HPDE6-E6E7 (cell line): ENCODE results near the gene NOS1.
"Not testable (repeated sequence)": the region's sequence is repeated elsewhere in the genome, so short reads cannot be mapped to it uniquely, and the experiment has no call there.

ENCODE experiments used
- DNase-seq: peaks from one replicate; pipeline ENCODE4 v3.0.0; 2011; ENCODE audit warnings: missing footprints; ENCODE audit errors: extremely low spot score

Gene NOS1

DNA sequence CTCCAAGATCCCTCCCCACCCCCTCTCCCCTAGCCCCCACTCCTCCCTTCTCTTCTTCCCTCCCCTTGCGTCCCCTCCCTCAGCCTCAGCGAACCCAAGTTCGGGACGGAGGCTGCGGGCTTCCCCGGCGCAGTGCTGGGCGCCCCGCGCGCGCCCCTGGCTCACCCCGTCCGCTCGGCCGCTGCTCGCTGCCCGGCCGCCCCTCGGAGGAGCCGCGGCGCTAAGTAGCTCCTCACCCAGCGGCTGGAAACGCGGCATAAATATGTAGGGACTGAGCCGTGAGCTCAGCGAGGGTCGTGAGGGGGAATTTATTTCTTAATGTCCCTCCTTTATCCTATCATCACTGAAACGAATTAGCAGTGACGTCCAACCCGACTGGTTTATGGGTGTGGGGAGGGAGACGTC lies at the start of gene NOS1:
Gene NOS1, minus strand, starts transcription at position 280 of the 405 bp plus-strand sequence. CDS start 30,557 bp downstream, outside the sequence.
- no peak for DNase-seq

DNA sequence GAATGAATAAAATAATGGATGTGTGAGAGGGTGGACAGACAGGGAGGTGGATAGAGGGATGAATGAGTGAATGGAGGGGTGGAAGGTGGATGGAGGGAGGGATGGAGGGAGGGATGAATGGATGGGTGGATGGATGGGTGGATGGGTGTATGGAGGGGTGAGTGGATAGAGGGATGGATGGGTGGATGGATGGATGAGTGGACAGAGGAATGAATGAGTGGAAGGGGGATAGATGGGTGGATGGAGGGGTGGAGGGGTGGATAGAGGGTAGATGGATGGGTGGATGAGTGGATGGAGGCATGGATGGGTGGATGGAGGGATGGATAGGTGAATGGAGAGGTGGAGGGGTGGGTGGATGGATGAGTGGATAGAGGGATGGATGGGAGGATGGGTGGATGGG lies 47.9 kb upstream of the NOS1 start:
- no peak for DNase-seq

DNA sequence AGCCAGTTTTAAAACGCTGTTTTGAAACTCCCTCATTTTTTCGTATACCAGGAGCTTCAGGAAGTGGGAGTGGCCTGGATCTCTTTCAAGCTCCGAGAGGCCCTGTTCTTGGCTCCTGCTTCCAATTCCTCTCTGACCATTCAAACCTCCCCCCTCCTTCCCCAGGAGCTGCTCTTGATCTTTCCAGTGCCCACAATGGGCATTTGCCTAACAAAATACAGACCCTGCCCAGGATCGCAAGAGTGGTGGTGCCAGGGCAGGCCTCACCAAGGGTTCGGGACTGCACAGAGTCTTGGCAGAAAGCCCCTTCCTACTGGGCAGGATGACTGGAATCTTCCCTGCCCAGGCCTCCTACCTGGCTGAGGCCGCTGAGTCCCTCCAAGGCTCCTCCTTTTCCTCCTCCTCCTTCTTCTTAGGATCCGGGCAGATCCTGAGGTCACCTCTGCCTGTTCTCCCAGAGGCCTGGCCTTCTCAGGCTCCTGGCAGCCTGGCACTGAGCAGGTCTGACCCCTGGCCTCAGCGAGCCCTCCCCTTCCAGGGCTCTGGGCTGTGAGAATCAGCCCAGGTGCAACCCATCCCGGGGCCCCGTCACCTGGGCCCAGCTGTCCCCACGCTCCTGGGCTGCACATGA lies 46.9 kb upstream of the NOS1 start:
- no peak for DNase-seq

DNA sequence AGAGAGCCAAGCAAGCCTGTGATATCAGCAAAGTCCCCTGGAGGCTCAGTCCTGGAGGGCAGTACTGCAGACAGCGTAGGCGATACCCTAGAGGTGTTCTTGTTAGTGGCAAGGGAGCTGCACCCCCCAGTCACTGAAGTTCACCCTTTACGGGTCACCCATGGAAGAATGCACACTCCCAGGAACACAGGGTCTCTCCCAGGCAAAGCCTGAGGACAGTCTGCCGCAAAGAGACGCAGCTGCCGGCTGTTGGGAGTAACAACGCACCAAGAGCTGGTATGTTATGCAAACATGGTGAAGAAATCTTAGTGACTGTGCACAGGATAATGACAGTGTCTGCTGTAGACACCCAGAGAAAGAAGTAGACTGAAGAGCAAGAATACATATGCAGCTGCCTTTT lies 43.5 kb upstream of the NOS1 start:
- no peak for DNase-seq

DNA sequence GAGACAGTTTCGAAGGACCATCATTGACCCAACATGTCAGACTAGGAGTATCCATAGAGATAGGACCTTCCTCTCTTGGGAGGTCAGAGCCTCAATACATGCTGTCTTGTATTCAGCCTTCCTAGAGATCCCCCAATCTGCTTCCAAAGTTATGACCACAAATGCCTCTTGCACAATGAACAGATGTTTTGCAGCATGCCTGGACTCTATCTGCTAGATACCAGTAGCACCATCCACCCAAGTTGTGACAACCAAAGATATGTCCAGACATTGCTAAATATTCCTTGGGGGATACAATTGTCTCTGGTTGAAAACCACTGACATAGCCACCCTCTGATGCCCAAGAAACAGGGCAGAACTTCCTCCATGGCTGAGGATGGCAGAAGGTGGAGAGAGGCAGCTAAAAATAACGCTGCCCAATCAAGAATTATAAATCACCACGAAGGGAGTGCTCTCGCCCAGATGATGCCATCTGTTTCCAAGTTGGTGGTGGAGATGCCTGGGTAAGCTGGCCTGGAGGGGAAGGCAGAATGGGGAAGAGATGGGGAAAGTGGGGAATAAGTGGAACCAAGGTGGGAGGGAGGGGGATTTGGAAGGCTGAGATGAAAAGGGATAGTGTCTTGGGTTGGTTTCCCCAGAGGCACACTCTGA lies 42.9 kb upstream of the NOS1 start:
- DNase-seq: no peak

DNA sequence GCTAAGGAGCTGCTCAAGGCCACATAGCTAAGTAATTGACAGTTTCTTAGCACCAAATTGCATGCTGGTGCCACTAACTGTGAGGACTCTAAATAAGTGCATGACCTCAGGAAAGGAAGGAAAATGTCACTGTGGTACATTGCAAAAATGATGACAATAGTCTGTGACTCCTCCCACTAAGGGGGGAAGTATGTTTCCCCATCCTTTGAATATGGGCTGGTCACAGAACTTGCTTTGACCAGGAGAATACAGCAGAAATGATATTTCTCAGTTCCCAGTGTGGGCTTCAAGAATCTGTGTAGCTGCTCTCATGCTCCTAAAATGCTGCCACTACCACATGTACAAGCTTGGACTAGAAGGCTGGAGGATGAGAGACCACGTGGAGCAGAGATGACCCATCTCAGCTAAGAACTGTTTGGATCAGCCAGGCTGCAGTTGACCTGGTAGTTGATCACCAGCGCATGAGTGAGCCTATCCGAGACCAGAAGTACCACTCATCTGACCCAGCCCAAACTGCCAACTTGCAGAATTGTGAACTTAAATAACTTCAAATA lies 42.2 kb upstream of the NOS1 start:
- no peak for DNase-seq

DNA sequence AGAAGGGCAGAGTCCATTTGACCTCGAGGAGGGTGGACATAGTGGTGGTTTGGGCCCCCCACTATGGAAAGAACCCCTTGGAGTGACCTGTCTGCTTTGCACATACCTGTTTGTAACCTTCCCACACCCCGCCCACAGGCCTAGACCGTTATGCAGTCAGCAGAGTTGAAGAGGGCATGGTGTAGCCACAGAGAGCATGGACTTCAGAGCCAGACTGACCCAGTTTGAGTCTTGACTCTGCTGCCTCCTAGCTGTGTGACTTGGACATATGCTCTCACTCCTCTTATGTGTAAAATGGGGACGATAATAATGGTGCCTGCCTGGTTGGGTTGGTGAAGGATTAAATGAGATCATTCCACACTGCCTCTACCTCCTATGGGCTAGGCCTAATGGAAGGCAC lies 40.9 kb upstream of the NOS1 start:
- DNase-seq: no peak

DNA sequence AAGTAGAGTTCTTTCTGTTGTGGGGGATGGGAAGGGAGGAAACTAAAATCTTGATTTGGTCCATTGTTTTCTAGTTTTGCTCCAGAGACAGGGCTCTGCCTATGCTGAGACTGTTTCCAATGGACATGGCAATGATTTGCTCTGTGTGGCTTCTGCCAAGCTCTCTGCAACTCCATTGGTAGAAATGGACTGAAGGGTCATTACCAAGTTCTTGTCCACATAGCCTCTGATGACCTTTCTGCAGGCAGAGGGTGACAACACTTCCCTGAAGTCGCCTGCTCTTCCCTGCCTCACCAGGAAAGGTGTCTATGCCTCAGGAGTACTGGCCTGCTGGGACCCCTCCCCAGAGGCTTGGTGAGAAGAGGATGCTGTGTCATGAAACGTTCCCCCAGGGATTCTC lies 39.5 kb upstream of the NOS1 start:
- no peak for DNase-seq

DNA sequence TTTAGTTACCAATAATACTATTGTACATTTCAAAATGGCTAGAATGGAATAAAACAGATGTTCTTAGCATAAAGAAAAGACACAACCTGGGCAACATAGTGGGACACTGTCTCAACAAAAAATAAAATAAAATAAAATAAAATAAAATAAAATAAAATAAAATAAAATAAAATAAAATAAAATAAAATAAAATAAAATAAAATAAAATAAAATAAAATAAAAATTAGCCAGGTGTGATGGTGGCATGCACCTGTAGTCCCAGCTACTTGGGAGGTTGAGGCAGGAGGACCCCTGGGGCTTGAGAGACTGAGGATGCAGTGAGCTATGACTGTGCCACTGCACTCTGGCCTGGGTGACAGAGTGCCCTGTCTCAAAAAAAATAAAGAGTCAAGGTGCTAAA lies 37.1 kb upstream of the NOS1 start:
- not testable (repeated sequence) for DNase-seq

DNA sequence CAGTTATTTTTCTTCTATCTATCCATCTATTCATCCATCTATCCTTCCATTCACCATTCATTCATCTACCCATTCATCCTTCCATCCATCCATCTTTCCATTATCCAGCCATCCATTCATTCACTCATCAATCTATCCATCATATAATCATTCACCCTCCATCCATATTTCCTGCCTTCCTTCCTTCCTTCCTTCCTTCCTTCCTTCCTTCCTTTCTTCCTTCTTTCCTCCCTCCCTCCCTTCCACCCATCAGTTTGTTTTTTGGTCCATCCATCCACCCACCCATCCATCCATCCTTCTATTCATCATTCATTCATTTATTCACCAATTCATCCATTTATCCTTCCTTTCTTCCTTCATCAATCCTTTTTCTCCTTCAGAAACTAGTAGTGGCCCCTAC lies 34.3 kb upstream of the NOS1 start:
- no peak for DNase-seq

DNA sequence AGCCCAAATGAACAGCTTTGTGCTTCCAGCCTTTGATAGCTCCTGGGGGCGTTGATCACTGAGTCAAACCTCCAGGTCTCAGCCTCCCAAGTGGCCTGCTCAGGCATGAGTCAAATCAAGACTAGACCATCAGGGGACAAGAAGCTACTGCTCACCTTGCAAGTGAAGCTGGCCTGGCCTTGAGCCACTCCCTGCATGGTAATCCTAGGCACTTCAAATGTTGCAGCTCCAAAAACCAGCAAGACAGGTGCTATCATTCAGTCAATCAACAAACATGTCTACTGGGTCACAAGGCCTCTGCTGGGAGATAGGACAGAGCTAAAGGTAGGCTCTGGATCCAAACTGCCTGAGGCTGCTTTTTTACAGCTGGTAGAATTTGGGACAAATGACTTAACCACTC lies 33.1 kb upstream of the NOS1 start:
- no peak for DNase-seq

DNA sequence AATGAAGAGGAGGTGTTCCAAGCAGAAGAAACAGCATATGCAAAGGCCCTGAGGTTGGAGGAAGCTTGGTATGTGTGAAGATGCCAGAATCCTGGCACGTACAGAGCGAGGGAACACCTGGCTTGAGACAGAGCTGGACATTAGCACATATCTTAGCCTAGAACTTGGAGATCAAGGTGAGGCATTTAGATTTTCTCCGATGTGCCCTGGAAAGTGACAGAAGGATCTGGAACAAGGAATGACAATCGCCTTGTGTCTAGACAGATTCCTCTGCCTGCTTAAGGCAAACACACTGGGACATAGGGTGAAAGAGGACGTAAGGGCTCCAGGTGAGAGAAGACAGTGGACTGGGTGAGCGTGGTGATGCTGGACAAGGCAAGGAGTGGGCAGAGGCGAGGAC lies 32.2 kb upstream of the NOS1 start:
- DNase-seq: no peak

DNA sequence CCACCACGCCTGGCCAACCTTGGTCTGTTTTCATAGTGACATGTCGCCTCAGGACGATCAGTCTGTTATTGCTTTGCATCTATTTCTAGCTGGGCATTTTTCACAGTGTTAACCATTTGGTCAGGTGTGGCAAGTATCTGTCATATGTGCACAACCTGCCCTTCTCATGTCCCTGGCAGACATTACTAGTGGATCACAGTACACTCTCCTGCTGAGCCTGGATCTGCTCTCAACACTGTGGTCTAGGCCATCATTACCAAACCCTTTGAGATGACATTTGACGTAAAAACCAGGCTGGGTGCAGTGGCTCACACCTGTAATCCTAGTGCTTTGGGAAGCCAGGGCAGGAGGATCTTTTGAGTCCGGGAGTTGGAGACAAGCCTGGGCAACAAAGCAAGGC lies 29.4 kb upstream of the NOS1 start:
- no peak for DNase-seq

DNA sequence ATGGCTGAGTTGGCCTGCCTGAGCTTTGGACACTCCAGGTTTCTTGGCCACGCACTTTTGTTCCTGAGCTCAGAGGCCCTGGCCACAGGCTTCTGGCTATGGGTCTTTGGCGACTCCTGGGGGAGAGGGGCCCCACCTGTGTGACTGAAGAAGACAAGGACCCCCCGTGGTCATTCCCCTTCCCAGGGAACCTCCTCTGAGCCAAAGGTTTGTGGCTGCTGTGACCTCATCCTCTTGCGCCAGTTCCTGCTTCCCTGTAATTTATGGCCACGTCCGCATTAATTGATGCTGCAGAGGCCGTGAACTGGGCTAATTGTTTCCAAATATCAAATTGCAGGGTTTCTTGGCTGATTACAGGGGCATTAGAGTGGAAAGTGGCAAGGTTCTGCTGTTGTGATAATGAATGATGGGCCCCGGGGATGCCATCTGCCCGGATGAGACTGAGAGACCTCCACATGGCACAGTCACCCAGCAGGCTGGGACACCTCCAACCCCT lies 27.6 kb upstream of the NOS1 start:
- no peak for DNase-seq

DNA sequence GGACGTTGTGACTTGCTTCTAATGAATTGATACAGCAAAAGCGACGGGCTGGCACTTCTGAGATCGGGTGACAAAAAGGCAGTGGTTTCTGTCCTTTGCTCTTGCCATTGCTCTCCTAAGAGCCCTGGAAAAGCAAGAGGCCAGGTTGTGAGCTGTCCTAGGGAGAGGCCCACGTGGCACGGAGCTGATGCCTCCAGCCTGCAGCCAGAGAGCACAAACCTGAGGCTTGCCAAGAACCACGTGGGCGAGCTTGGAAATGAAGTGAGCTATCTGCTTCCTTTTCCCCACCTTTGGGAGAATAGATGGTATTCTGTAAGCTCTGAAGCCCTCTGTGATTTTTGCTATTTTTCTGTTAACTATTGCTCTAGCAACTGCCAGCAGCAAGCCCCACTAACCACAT lies 26.4 kb upstream of the NOS1 start:
- DNase-seq: no peak

DNA sequence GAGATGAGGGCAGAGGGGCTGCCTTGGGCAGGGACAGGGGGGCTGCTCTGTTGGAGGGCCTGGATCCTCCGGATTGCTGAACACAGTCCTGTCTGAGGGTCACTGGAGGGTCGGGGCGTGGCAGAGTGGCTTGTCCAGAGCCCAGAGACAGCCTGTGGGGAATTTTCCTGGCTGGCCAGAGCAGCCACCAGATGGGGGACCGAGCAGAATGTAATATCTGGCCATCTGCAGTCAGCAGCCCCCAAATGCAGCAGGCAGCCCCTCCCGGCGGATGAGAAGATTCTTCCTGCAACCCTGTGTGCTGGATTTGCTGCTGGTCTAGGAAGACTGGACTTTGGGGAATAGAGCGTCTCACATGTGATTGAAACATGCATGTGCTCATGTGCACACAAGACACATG lies 23.3 kb upstream of the NOS1 start:
- DNase-seq: no peak

DNA sequence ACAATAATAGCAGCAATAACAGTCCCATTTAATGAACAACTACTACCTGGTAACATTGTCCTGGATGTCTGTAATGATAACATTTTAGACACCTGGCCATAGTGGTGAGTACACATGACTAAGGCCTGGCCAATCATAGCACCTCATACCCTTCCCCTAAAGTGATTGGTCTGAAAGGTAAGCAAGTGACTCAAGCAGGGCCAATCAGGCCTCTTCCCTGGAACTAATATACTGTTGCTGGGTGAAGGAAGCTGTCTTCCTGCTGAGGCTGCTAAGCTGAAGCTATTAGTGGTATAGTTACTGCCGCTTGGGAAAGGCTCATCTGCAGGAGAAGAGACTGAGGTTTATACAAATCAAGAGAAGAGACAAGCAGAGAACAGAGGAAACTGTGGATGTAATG lies 18.7 kb upstream of the NOS1 start:
- no peak for DNase-seq

DNA sequence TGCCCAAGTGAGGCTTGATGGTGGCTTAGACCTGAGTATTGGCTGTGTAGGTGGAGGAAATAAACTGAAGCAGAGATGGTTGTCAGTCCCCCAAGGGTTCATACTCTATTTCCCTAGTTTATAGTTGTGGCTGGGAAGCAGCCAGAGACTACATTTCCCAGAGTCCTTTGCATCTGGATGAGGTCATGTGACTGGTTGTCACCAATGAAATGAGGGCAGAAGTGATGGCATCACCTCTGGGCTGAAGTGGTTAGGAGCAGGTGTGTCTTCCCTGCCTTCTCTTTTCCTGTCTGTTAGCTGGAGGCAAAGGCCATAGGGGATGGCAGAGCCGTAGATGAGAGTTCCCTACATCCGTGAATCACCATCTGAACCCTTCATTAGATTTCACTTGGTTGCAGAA lies 16.3 kb upstream of the NOS1 start:
- no peak for DNase-seq

DNA sequence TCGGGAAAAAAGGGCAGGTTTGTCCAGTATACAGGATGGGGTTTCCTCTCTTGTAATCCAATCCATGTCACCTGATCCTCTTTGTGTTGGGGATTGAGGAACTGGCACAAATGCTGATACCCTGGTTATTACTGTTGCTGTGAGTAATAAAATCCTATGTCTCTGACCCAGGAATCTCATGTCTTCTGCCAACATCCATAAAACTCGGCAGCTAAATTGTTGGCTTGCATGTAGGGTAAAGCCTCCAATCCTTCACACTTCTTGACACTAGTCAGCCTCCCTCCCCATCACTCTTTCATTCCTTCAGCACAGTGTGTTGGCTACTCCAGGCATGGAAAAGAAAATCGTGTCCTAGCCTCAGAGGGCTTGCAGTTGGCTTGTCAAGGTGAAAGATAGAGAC lies 9.2 kb upstream of the NOS1 start:
- DNase-seq: no peak

DNA sequence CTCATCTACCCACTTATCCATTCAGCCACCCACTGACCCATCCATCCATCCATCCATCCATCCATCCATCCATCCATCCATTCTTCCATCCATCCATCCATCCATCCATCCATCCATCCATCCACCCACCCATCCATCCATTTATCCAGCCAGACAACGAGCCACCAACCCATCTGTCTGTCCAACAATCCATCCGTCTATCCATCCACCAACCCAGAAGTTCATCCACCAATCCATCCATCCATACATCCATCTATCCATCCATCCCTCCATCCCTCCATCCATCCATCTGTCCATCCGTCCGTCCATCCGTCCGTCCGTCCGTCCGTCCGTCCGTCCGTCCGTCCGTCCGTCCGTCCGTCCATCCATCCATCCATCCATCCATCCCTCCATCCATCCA lies 8.6 kb upstream of the NOS1 start:
- DNase-seq: not testable (repeated sequence)

DNA sequence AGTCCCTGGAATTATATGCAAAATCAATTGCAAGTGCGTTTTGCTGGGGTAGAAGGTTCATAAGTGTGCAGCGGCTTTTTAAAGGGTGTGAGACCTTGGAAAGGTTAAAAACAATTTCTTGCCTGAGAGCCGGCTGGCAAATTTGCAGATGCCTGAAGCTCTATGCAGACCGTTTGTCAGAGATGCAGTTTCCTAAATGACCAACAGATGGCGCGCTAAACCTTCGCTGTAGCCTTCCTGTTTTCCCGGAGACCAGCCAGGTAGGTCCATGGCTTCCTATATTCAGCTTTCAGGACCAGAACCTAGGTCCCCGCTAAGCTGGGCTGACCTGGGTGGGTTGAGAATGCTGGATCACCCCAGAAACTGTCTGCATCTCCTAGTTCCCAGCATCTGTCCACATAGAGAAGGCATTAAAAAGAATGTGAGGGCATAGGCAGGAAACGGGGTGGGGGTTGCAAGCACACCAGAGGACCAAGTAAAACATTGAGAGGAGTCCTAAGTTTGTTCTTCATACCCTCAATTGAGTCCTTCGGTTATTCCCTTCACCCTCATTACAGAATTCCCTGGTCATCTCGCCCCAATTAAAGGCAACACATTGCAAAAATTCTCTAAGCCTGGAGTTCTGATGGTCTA lies 5.7 kb upstream of the NOS1 start:
- DNase-seq: peak; percentile 47

DNA sequence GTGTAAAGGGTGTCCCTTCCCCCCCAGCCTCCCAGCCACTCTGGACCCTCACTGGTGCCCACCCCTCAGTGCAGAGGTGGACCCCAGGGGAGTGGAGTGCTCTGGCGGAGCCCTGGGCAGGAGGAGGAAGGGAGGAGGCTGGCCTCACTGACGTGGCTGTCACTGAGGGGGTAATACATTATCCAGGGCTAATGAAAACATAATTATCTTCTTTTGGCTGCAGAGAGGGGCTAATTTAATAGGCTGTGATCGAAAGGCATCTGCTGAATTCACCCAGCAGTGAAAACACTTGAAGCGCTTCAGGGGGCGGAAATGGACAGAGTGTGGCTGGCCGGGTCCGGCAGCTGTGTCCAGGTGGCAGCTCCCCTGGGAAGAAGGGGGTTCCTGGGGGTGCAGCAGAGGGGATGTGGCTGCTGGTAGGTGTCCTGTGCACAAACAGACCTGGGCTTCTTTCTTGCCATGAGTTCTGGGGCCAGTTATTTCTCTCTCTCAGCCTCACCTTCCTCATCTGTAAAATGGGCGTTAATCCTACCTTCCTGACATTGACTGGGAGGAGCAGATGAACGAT lies 3.7 kb upstream of the NOS1 start:
- no peak for DNase-seq
